Right atrium auricular region (tissue), 2 donors: ENCODE results near the gene PCDHGB7. TPM values are rescaled to one million over a fixed set of nuclear protein-coding genes. Genes with fewer than 3 reads are reported as not detected.
A peak's percentile ranks its signal among the peaks of the same experiment; 100 is the strongest.

Source experiments
- DNase-seq: peaks from one replicate; pipeline ENCODE4 v3.0.0-alpha.2; 2019; ENCODE audit warnings: low spot score
- H3K27ac ChIP-seq, 2 donors: fragments of 200-600 bp; sonication (generic); 1 replicate in 1 of 2; 2 replicates in 1 of 2; pipeline ENCODE4 v1.5.1; 2016 to 2019
- H3K27me3 ChIP-seq, 2 donors: fragments of 200-600 bp; sonication (generic); one replicate each; pipeline versions ENCODE4 v1.5.1 to v1.6.0; 2017 to 2019
- H3K36me3 ChIP-seq: fragments of 200-600 bp; sonication (generic); one replicate; pipeline ENCODE4 v1.5.1; 2016
- H3K4me1 ChIP-seq, 2 donors: fragments of 200-600 bp; sonication (generic); one replicate each; pipeline versions ENCODE4 v1.5.1 to v1.6.0; 2017 to 2019
- H3K4me3 ChIP-seq, 2 donors: fragments of 200-600 bp; sonication (generic); 1 replicate in 1 of 2; 2 replicates in 1 of 2; pipeline ENCODE4 v1.5.1; 2017 to 2019; ENCODE audit warnings: mild to moderate bottlenecking in 1 of 2, moderate library complexity in 1 of 2
- H3K9me3 ChIP-seq, 2 donors: fragments of 200-600 bp; sonication (generic); one replicate each; pipeline ENCODE4 v1.5.1; 2019
- CTCF ChIP-seq, 2 donors: fragments of 200-600 bp; sonication (generic); IDR thresholded peaks; one replicate each; pipeline ENCODE4 v1.5.1; 2019; ENCODE audit warnings: antibody characterized with exemption in 2 of 2
- total RNA-seq, 2 donors: library from RNA; depleted of rRNA; stranded (reverse); fragments of >200 nt; gene quantifications; one replicate each; pipeline ENCODE4 v1.1.0, GENCODE V29; 2016

The PCDHGB7 gene
- total RNA-seq, 2 donors from 2014 or later = 6.0 to 10.5 TPM

GRCh38 chr5:141419074-141419880, 1.8 kb downstream of the PCDHGB7 start:
- H3K36me3 ChIP-seq = no peaks in the 10 kb centered on the region
- no peak overlapping the region for H3K4me3 ChIP-seq
- no peak for TF ChIP-seq CTCF (IDR thresholded peaks at IDR 0.05)
- no peak overlapping the region for H3K27ac ChIP-seq
- H3K9me3 ChIP-seq = peaks cover 33 to 86% of the 10 kb centered on the region in 2 donors
- no peaks in the 10 kb centered on the region for H3K27me3 ChIP-seq
- H3K4me1 ChIP-seq = peaks cover 0 to 13% of the 10 kb centered on the region in 2 donors
- no peak for DNase-seq

GRCh38 chr5:141420855-141421488, 3.5 kb downstream of the PCDHGB7 start, which contains the start of gene PCDHGA11:
PCDHGA11 (plus strand) TSS chr5:141421051; CDS start chr5:141421228, 177 bp downstream.
- H3K4me1 ChIP-seq = peaks cover 0 to 13% of the 10 kb centered on the region in 2 donors
- H3K27ac ChIP-seq = no peak within 1 kb of the TSS
- TF ChIP-seq CTCF (IDR thresholded peaks at IDR 0.05) = peak; percentile 42 to 70
- DNase-seq = no peak
- peak within 1 kb of the TSS; percentile 27 to 41 for H3K4me3 ChIP-seq
- no peaks in the 10 kb centered on the region for H3K27me3 ChIP-seq
- no peaks in the 10 kb centered on the region for H3K36me3 ChIP-seq
- H3K9me3 ChIP-seq = peaks cover 38 to 87% of the 10 kb centered on the region in 2 donors

GRCh38 chr5:141421489-141421855, 4.0 kb downstream of the PCDHGB7 start:
- no peak for DNase-seq
- Histone ChIP-seq H3K36me3 (no peaks in the 10 kb centered on the region), H3K27ac (no peak overlapping the region), H3K27me3 (no peaks in the 10 kb centered on the region), H3K4me3 (peak overlapping the region; percentile 27 to 41), H3K4me1 (peaks cover 0 to 13% of the 10 kb centered on the region in 2 donors), H3K9me3 (peaks cover 38 to 88% of the 10 kb centered on the region in 2 donors)
- TF ChIP-seq CTCF (IDR thresholded peaks at IDR 0.05) = no peak

GRCh38 chr5:141422742-141423291, 5.3 kb downstream of the PCDHGB7 start:
- no peak for TF ChIP-seq CTCF (IDR thresholded peaks at IDR 0.05)
- peaks cover 6% of the 10 kb centered on the region for H3K36me3 ChIP-seq
- H3K4me3 ChIP-seq = no peak overlapping the region
- no peak overlapping the region for H3K27ac ChIP-seq
- peaks cover 40 to 100% of the 10 kb centered on the region in 2 donors for H3K9me3 ChIP-seq
- peaks cover 0 to 13% of the 10 kb centered on the region in 2 donors for H3K4me1 ChIP-seq
- no peak for DNase-seq
- no peaks in the 10 kb centered on the region for H3K27me3 ChIP-seq

GRCh38 chr5:141427783-141428426, 10.4 kb downstream of the PCDHGB7 start:
- H3K4me1 ChIP-seq = peaks cover 0 to 18% of the 10 kb centered on the region in 2 donors
- no peak for DNase-seq
- TF ChIP-seq CTCF (IDR thresholded peaks at IDR 0.05) = no peak
- no peak overlapping the region for H3K4me3 ChIP-seq
- peaks cover 12 to 93% of the 10 kb centered on the region in 2 donors for H3K9me3 ChIP-seq
- peaks cover 7% of the 10 kb centered on the region for H3K36me3 ChIP-seq
- H3K27me3 ChIP-seq = no peaks in the 10 kb centered on the region
- no peak overlapping the region for H3K27ac ChIP-seq
